Loucy (cell line): ENCODE data around the gene PEX16.

Experiments used
- H2AFZ ChIP-seq: fragments of 200-600 bp; sonication (generic); 2 replicates; pipeline ENCODE4 v1.6.0; 2016; ENCODE audit warnings: antibody characterized with exemption, mild to moderate bottlenecking, low read length, moderate library complexity
- H3F3A ChIP-seq: fragments of 200-600 bp; 2 replicates; pipeline ENCODE4 v1.6.0; 2016; ENCODE audit warnings: antibody characterized with exemption, low read depth, mild to moderate bottlenecking
- H3K27me3 ChIP-seq: fragments of 200-600 bp; sonication (generic); 2 replicates; pipeline ENCODE4 v1.6.1; 2014; ENCODE audit warnings: low read length, mild to moderate bottlenecking; ENCODE audit not compliant: insufficient read depth, poor library complexity, severe bottlenecking
- H3K36me3 ChIP-seq: fragments of 200-600 bp; sonication (generic); 2 replicates; pipeline ENCODE4 v1.6.1; 2016; ENCODE audit warnings: low read length; ENCODE audit not compliant: insufficient read depth
- H3K4me1 ChIP-seq: fragments of 200-600 bp; sonication (generic); 2 replicates; pipeline ENCODE4 v1.5.1; 2014; ENCODE audit warnings: low read length, mild to moderate bottlenecking; ENCODE audit not compliant: insufficient read depth, poor library complexity, severe bottlenecking
- H3K4me2 ChIP-seq: fragments of 200-600 bp; sonication (generic); 2 replicates; pipeline ENCODE4 v1.6.0; 2014; ENCODE audit warnings: antibody characterized with exemption, low read length, low read depth, mild to moderate bottlenecking; ENCODE audit not compliant: poor library complexity, severe bottlenecking
- H3K4me3 ChIP-seq: fragments of 200-600 bp; sonication (generic); 2 replicates; pipeline ENCODE4 v1.5.1; 2014; ENCODE audit warnings: low read length, mild to moderate bottlenecking, mixed read lengths; ENCODE audit not compliant: poor library complexity, severe bottlenecking
- H3K79me2 ChIP-seq: fragments of 200-600 bp; sonication (generic); 2 replicates; pipeline ENCODE4 v1.6.1; 2014; ENCODE audit warnings: low read length; ENCODE audit not compliant: insufficient read depth
- H3K9ac ChIP-seq: fragments of 200-600 bp; sonication (generic); 2 replicates; pipeline ENCODE4 v1.6.0; 2014; ENCODE audit warnings: mild to moderate bottlenecking, low read depth, low read length, moderate library complexity; ENCODE audit not compliant: poor library complexity, severe bottlenecking
- H3K9me2 ChIP-seq: fragments of 200-600 bp; sonication (generic); replicated peaks from 2 replicates; pipeline ENCODE4 v1.6.1; 2016; ENCODE audit warnings: low read depth, low read length, mixed read lengths
- H3K9me3 ChIP-seq: fragments of 200-600 bp; sonication (generic); 2 replicates; pipeline ENCODE4 v1.6.1; 2014; ENCODE audit warnings: mild to moderate bottlenecking, antibody characterized with exemption, low read length, low read depth; ENCODE audit not compliant: insufficient read depth
- H4K20me1 ChIP-seq: fragments of 200-600 bp; sonication (generic); 2 replicates; pipeline ENCODE4 v1.6.0; 2014; ENCODE audit warnings: antibody characterized with exemption, low read length, mild to moderate bottlenecking; ENCODE audit not compliant: insufficient read depth, poor library complexity, severe bottlenecking
- CTCF ChIP-seq: fragments of 200-600 bp; sonication (generic); conservative IDR thresholded peaks from 2 replicates; pipeline ENCODE4 v1.5.1; 2014; ENCODE audit warnings: mild to moderate bottlenecking, antibody characterized with exemption, low read length
- EZH2phosphoT487 ChIP-seq: fragments of 200-600 bp; IDR thresholded peaks from 2 replicates; pipeline ENCODE4 v1.6.1; 2018; ENCODE audit warnings: antibody characterized with exemption, mild to moderate bottlenecking, moderate library complexity, borderline replicate concordance

PEX16 gene

GRCh38 chr11:45934580-45935318 is 17.1 kb upstream of the PEX16 start:
- H2AFZ ChIP-seq = no peak overlapping the region
- H4K20me1 ChIP-seq = no peaks in the 10 kb centered on the region
- no peaks in the 10 kb centered on the region for H3K9me3 ChIP-seq
- TF ChIP-seq EZH2phosphoT487 = no peak
- TF ChIP-seq CTCF = no peak
- H3K27me3 ChIP-seq = no peaks in the 10 kb centered on the region
- H3K4me3 ChIP-seq = no peak overlapping the region
- H3K36me3 ChIP-seq = peaks cover 58% of the 10 kb centered on the region; the same call in 1 of the 2 replicates
- no peak overlapping the region for H3K4me2 ChIP-seq
- H3K79me2 ChIP-seq = no peaks in the 10 kb centered on the region
- H3K9ac ChIP-seq = no peak overlapping the region
- H3F3A ChIP-seq = no peaks in the 10 kb centered on the region
- no peaks in the 10 kb centered on the region for H3K4me1 ChIP-seq
- no peaks in the 10 kb centered on the region for H3K9me2 ChIP-seq

DNA sequence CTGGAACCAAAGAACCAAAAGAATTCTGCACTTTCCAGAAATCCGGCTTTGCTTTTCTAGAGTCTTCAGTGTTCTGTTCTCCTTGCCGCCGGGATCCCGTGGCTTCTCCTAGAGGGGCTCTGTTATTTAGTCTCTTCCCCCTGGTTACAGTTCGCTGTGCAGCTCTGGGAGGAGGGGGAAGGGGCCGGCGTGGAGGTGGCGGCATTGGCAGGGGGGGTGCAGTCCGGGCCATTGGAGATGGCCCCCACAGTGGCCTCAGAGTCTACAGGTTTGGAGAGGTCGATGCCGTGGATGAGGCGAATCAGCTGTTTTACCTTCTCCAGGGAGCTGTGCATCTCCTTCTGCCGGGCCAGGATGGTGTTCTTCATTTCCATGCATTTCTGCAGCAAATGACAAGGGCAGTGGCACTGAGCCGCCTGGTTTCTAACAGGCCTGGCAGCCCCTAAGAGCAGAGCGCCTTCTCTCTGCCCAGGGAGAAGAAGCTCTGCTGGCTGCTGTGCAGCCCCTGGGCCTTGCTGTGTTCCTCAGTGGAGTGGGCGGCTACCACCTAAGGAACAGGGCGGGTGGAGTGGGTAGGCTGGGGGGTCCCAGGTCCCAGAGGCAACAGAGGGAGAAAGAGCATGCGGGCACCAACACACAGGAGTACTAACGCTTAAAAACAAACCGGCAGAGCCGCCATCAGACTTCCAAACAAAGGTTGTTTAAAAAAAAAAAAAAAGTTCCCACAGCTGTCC is 16.3 kb upstream of the PEX16 start:
- H3K9ac ChIP-seq = no peak overlapping the region
- H3K36me3 ChIP-seq = peaks cover 58% of the 10 kb centered on the region; the same call in 1 of the 2 replicates
- no peaks in the 10 kb centered on the region for H3K9me3 ChIP-seq
- no peaks in the 10 kb centered on the region for H3K9me2 ChIP-seq
- TF ChIP-seq CTCF = no peak
- no peak for TF ChIP-seq EZH2phosphoT487
- H4K20me1 ChIP-seq = no peaks in the 10 kb centered on the region
- no peaks in the 10 kb centered on the region for H3K4me1 ChIP-seq
- H3K4me3 ChIP-seq = no peak overlapping the region
- H3K4me2 ChIP-seq = no peak overlapping the region
- H3K27me3 ChIP-seq = no peaks in the 10 kb centered on the region
- no peaks in the 10 kb centered on the region for H3F3A ChIP-seq
- no peak overlapping the region for H2AFZ ChIP-seq
- no peaks in the 10 kb centered on the region for H3K79me2 ChIP-seq

DNA sequence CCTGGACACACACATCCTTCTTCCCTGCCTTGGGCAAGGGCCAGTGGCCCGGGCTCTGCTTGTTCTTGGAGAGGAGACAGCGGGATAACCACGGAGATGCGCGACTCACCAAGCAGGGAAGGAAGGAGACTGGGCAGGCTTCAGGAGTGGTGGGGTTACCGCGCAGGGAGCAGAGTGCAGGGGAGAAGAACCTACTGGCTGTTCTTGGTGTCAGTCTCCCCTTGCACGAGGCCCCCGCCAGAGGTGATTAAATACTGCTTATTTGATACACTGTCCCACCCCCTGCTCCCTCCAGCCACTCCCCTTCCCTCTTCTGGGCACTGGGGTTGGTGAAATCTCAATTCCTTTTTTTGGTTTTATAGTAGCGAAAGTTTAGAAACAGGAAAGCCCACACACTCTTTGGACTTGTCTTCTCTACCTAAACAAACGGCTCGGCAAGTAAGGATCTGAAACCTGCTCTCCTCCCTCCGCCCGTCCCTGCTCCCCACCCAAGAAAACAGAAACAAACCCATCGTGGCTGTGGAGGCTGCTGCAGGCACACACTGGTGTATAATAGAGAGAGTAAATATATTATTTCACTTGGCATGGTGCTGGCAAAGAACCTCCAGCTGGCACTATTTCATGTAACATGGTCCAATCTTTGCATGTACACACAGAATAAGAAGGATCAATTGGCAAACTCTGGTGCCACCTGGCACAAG is 15.6 kb upstream of the PEX16 start:
- H2AFZ ChIP-seq = no peak overlapping the region
- H4K20me1 ChIP-seq = no peaks in the 10 kb centered on the region
- no peaks in the 10 kb centered on the region for H3K9me2 ChIP-seq
- H3K79me2 ChIP-seq = no peaks in the 10 kb centered on the region
- TF ChIP-seq CTCF (no peak), EZH2phosphoT487 (no peak)
- H3K9ac ChIP-seq = no peak overlapping the region
- H3F3A ChIP-seq = no peaks in the 10 kb centered on the region
- H3K36me3 ChIP-seq = peaks cover 58% of the 10 kb centered on the region; the same call in 1 of the 2 replicates
- no peak overlapping the region for H3K4me2 ChIP-seq
- no peaks in the 10 kb centered on the region for H3K27me3 ChIP-seq
- H3K4me3 ChIP-seq = no peak overlapping the region
- no peaks in the 10 kb centered on the region for H3K4me1 ChIP-seq
- no peaks in the 10 kb centered on the region for H3K9me3 ChIP-seq
